Thyroid gland (tissue), 4 donors: Measurements from ENCODE around the gene ZBTB48. TPM values are rescaled to one million over a fixed set of nuclear protein-coding genes. Genes with fewer than 3 reads are reported as not detected.

Experiments
- DNase-seq, 2 donors: peaks; one replicate each; pipeline ENCODE4 v3.0.0-alpha.2; 2019
- H3K27ac ChIP-seq, 3 donors: fragments of 200-600 bp; sonication (generic); 1 replicate in 2 of 3; 2 replicates in 1 of 3; pipeline ENCODE4 v1.5.1; 2016 to 2019; ENCODE audit warnings: mild to moderate bottlenecking in 1 of 3, moderate library complexity in 1 of 3
- H3K27me3 ChIP-seq: fragments of 200-600 bp; sonication (generic); one replicate; pipeline ENCODE4 v1.5.1; 2019
- H3K36me3 ChIP-seq, 2 donors: fragments of 200-600 bp; sonication (generic); one replicate each; pipeline ENCODE4 v1.5.1; 2016 to 2019
- H3K4me1 ChIP-seq, 2 donors: fragments of 200-600 bp; sonication (generic); one replicate each; pipeline ENCODE4 v1.5.1; 2017 to 2019
- H3K4me3 ChIP-seq, 3 donors: fragments of 200-600 bp; sonication (generic); replicated peaks in 1 of 3; 1 replicate in 2 of 3; 2 replicates in 1 of 3; pipeline ENCODE4 v1.5.1; 2016; ENCODE audit warnings: mild to moderate bottlenecking in 1 of 3
- H3K9me3 ChIP-seq: fragments of 200-600 bp; sonication (generic); one replicate; pipeline ENCODE4 v1.5.1; 2017
- CTCF ChIP-seq, 6 experiments: fragments of 200-600 bp in 3 of 6; fragments of 450-650 bp in 3 of 6; sonication (generic) in 3 of 6; IDR thresholded peaks; one replicate each; pipeline ENCODE4 v1.5.1; 2016 to 2019; ENCODE audit warnings: antibody characterized with exemption in 6 of 6, mild to moderate bottlenecking in 2 of 6, inconsistent platforms in 1 of 6, moderate library complexity in 1 of 6
- POLR2A ChIP-seq, 2 donors: fragments of 450-650 bp; IDR thresholded peaks; one replicate each; pipeline ENCODE4 v1.6.1; 2017; ENCODE audit warnings: antibody characterized with exemption in 2 of 2, mild to moderate bottlenecking in 2 of 2, moderate library complexity in 1 of 2
- WGBS, 2 donors: methylation state at CpG; one replicate each; pipeline ENCODE4 v1.1.5; 2017; 5-methylcytosine and 5-hydroxymethylcytosine counted together
- intact Hi-C: fragments of 100-400 bp; cut with DNase I; formaldehyde crosslinking; loops from one replicate; pipeline ENCODE4 v1.15.1; 2023
- total RNA-seq, 4 donors: library from RNA; depleted of rRNA; stranded (reverse); fragments of >200 nt; gene quantifications; one replicate each; pipeline ENCODE4 v1.2.3, GENCODE V29; 2016

ZBTB48 gene
- total RNA-seq, 4 donors from 2014 or later, result 22.7 to 33.8 (median 29.4) TPM

GRCh38 chr1:6619045-6619444 lies 39.3 kb downstream of the ZBTB48 start:
- TF ChIP-seq POLR2A (IDR thresholded peaks at IDR 0.05), result no peak
- TF ChIP-seq CTCF (IDR thresholded peaks at IDR 0.05), result no peak
- Histone ChIP-seq H3K4me1 (peaks cover 25 to 30% of the 10 kb centered on the region in 2 donors), H3K27me3 (no peaks in the 10 kb centered on the region), H3K9me3 (no peaks in the 10 kb centered on the region), H3K36me3 (peaks cover 17 to 21% of the 10 kb centered on the region in 2 donors), H3K4me3 (no peak overlapping the region), H3K27ac (no peak overlapping the region)
- intact Hi-C loops, result no loop called here
- no peak for DNase-seq
- WGBS, 2 donors, result 92 to 95% methylated on average over 4 of the region's 4 CpGs

GRCh38 chr1:6621429-6622391 lies 41.9 kb downstream of the ZBTB48 start:
- intact Hi-C loops, result no loop called here
- Histone ChIP-seq H3K36me3 (peaks cover 17 to 21% of the 10 kb centered on the region in 2 donors), H3K9me3 (no peaks in the 10 kb centered on the region), H3K4me3 (no peak overlapping the region), H3K27ac (peak overlapping the region; percentile 85 to 96 (median 95)), H3K4me1 (peaks cover 38 to 43% of the 10 kb centered on the region in 2 donors), H3K27me3 (no peaks in the 10 kb centered on the region)
- no peak for DNase-seq
- 93% methylated on average over 41 of the region's 41 CpGs for WGBS, 2 donors
- TF ChIP-seq CTCF (IDR thresholded peaks at IDR 0.05) (no peak), POLR2A (IDR thresholded peaks at IDR 0.05) (no peak)

GRCh38 chr1:6622396-6623152 lies 42.8 kb downstream of the ZBTB48 start:
- TF ChIP-seq POLR2A (IDR thresholded peaks at IDR 0.05), result peak in 1 of 2 donors; percentile 70
- no peak for TF ChIP-seq CTCF (IDR thresholded peaks at IDR 0.05)
- H3K36me3 ChIP-seq, result peaks cover 17 to 21% of the 10 kb centered on the region in 2 donors
- no peaks in the 10 kb centered on the region for H3K27me3 ChIP-seq
- WGBS, 2 donors, result 49 to 51% methylated on average over 10 of the region's 10 CpGs
- H3K9me3 ChIP-seq, result no peaks in the 10 kb centered on the region
- peaks cover 40 to 45% of the 10 kb centered on the region in 2 donors for H3K4me1 ChIP-seq
- intact Hi-C loops, result no loop called here
- H3K4me3 ChIP-seq, result no peak overlapping the region
- peak; percentile 59 to 74 for DNase-seq
- H3K27ac ChIP-seq, result peak overlapping the region; percentile 85 to 96 (median 95)

- H3K4me3 ChIP-seq, result no peak overlapping the region
- intact Hi-C loops, result no loop called here
- H3K27ac ChIP-seq, result peak overlapping the region; percentile 85 to 96 (median 95)
- H3K36me3 ChIP-seq, result peaks cover 23 to 25% of the 10 kb centered on the region in 2 donors
- peaks cover 40 to 45% of the 10 kb centered on the region in 2 donors for H3K4me1 ChIP-seq
- no peak for TF ChIP-seq POLR2A (IDR thresholded peaks at IDR 0.05)
- TF ChIP-seq CTCF (IDR thresholded peaks at IDR 0.05), result no peak
- H3K27me3 ChIP-seq, result no peaks in the 10 kb centered on the region
- peak; percentile 61 to 78 for DNase-seq
- WGBS, 2 donors, result 44 to 48% methylated on average over 14 of the region's 14 CpGs
- H3K9me3 ChIP-seq, result no peaks in the 10 kb centered on the region
These were observed 43.6 kb downstream of the ZBTB48 start for GRCh38 chr1:6623269-6623965.
